ENCODE results near the gene FARP1. TPM values are rescaled to one million over a fixed set of nuclear protein-coding genes. Genes with fewer than 3 reads are reported as not detected.

The FARP1 gene
- total RNA-seq, 1 donor from 2014 or later: 278 TPM

DNA sequence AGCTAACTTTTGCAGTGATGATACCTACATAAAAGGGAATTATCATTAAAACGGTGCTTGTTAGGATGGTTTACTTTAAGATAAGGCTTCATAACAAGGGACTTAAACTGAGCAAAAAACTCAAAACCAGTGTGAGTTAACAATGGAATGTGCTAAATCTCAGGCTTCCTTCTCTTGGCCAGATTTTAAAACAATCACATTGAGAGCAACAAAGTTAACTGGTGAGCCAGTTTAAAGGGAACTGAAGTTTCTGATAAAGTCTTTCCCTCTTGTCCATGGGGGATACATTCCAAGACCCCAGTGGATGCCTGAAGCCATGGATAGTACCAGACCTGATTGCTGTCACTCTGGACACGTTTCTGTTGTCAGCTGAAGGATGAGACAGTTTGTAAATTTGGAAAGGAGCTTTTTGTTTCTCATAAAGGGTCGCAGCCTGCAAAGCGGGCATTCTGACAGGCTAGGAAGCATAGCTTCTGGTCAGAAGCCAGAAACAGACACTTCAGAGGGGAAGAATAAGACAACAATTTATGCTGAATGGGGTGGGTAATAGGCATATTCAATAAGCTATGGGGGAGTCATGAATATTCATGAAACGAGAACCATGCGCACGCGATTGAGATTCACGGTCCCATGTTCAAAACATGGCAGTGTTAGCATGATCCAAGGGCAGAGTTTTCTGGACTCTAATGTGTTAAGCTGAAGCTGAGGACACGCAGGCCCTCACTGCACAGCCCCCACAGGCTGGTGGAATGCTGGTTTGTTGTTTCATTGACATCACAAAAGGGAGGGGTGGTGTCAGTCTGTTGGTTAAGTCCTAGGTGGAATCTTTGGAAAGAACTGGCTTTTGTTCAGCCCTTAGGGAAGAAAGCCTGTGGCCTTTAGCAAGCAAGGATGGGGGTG is 184.7 kb downstream of the FARP1 start:
- Mint-ChIP-seq H3K36me3 (ENCODE audit: insufficient read depth) (peaks cover 2% of the 10 kb centered on the region), H3K27ac (peak overlapping the region; percentile 93), H3K4me3 (ENCODE audit: low read depth) (no peak overlapping the region), H3K9me3 (ENCODE audit: low read depth) (no peaks in the 10 kb centered on the region), H3K4me1 (ENCODE audit: low read depth) (peaks cover 64% of the 10 kb centered on the region), H3K27me3 (no peaks in the 10 kb centered on the region)
- no peak for DNase-seq (ENCODE audit: low spot score, unreplicated experiment)
- TF ChIP-seq, protein P1, sequence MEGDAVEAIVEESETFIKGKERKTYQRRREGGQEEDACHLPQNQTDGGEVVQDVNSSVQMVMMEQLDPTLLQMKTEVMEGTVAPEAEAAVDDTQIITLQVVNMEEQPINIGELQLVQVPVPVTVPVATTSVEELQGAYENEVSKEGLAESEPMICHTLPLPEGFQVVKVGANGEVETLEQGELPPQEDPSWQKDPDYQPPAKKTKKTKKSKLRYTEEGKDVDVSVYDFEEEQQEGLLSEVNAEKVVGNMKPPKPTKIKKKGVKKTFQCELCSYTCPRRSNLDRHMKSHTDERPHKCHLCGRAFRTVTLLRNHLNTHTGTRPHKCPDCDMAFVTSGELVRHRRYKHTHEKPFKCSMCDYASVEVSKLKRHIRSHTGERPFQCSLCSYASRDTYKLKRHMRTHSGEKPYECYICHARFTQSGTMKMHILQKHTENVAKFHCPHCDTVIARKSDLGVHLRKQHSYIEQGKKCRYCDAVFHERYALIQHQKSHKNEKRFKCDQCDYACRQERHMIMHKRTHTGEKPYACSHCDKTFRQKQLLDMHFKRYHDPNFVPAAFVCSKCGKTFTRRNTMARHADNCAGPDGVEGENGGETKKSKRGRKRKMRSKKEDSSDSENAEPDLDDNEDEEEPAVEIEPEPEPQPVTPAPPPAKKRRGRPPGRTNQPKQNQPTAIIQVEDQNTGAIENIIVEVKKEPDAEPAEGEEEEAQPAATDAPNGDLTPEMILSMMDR (IDR thresholded peaks at IDR 0.05; ENCODE audit: unreplicated experiment): no peak

DNA sequence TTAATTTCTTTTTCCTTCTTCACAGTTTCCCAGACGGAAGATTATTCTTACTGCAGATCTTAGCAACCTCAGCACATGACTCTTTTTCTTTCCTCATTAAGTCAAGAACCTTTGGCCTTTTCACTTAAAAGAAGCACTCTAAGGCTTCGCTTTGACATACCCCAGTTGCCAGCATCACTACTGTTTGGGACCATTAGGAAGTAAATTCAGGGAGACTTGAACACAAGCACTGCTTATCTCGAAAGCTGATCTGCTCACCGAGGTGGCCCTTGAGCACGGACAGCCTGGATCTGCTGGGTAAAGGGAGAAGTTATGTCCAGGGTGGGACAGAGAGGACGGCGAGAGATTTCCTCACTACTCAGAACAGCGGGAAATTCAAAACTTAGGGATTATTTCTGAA is 185.6 kb downstream of the FARP1 start:
- H3K4me3 Mint-ChIP-seq (ENCODE audit: low read depth): no peak overlapping the region
- TF ChIP-seq, protein P1 (IDR thresholded peaks at IDR 0.05; ENCODE audit: unreplicated experiment): no peak
- H3K4me1 Mint-ChIP-seq (ENCODE audit: low read depth): peaks cover 70% of the 10 kb centered on the region

GRCh38 chr13:98332222-98332621 is 189.3 kb downstream of the FARP1 start:
- H3K27ac Mint-ChIP-seq: peak overlapping the region; percentile 18
- no peaks in the 10 kb centered on the region for H3K27me3 Mint-ChIP-seq
- H3K36me3 Mint-ChIP-seq (ENCODE audit: insufficient read depth): peaks cover 15% of the 10 kb centered on the region
- TF ChIP-seq, protein P1 (IDR thresholded peaks at IDR 0.05; ENCODE audit: unreplicated experiment): no peak
- H3K9me3 Mint-ChIP-seq (ENCODE audit: low read depth): peaks cover 8% of the 10 kb centered on the region
- no peak overlapping the region for H3K4me3 Mint-ChIP-seq (ENCODE audit: low read depth)
- no peak for DNase-seq (ENCODE audit: low spot score, unreplicated experiment)
- peaks cover 44% of the 10 kb centered on the region for H3K4me1 Mint-ChIP-seq (ENCODE audit: low read depth)

More for the DNA sequence above, 185.6 kb downstream of the FARP1 start:
- no peak for DNase-seq (ENCODE audit: low spot score, unreplicated experiment)
- peaks cover 2% of the 10 kb centered on the region for H3K36me3 Mint-ChIP-seq (ENCODE audit: insufficient read depth)
- no peaks in the 10 kb centered on the region for H3K9me3 Mint-ChIP-seq (ENCODE audit: low read depth)
- H3K27me3 Mint-ChIP-seq: no peaks in the 10 kb centered on the region
- H3K27ac Mint-ChIP-seq: peak overlapping the region; percentile 93

GRCh38 chr13:98332691-98333090 is 189.8 kb downstream of the FARP1 start:
- H3K9me3 Mint-ChIP-seq (ENCODE audit: low read depth): peaks cover 8% of the 10 kb centered on the region
- H3K4me3 Mint-ChIP-seq (ENCODE audit: low read depth): no peak overlapping the region
- H3K27me3 Mint-ChIP-seq: no peaks in the 10 kb centered on the region
- DNase-seq (ENCODE audit: low spot score, unreplicated experiment): no peak
- TF ChIP-seq, protein P1 (IDR thresholded peaks at IDR 0.05; ENCODE audit: unreplicated experiment): no peak
- H3K4me1 Mint-ChIP-seq (ENCODE audit: low read depth): peaks cover 42% of the 10 kb centered on the region
- H3K36me3 Mint-ChIP-seq (ENCODE audit: insufficient read depth): peaks cover 15% of the 10 kb centered on the region
- peak overlapping the region; percentile 18 for H3K27ac Mint-ChIP-seq

- TF ChIP-seq, protein P1 (IDR thresholded peaks at IDR 0.05; ENCODE audit: unreplicated experiment): no peak
- H3K36me3 Mint-ChIP-seq (ENCODE audit: insufficient read depth): peaks cover 15% of the 10 kb centered on the region
- H3K4me3 Mint-ChIP-seq (ENCODE audit: low read depth): no peak overlapping the region
- H3K27ac Mint-ChIP-seq: peak overlapping the region; percentile 90
- DNase-seq (ENCODE audit: low spot score, unreplicated experiment): no peak
- H3K9me3 Mint-ChIP-seq (ENCODE audit: low read depth): peaks cover 8% of the 10 kb centered on the region
- H3K4me1 Mint-ChIP-seq (ENCODE audit: low read depth): peaks cover 38% of the 10 kb centered on the region
- H3K27me3 Mint-ChIP-seq: no peaks in the 10 kb centered on the region
Measured at GRCh38 chr13:98333486-98333885, 190.6 kb downstream of the FARP1 start.
